ENCODE results near the gene JAM3. TPM values are rescaled to one million over a fixed set of nuclear protein-coding genes. Genes with fewer than 3 reads are reported as not detected.
A peak's percentile ranks its signal among the peaks of the same experiment; 100 is the strongest.
"Not testable (repeated sequence)": the region's sequence is repeated elsewhere in the genome, so short reads cannot be mapped to it uniquely, and the experiment has no call there.

Gene JAM3
- total and polyA plus RNA-seq, 2 experiments from 2014 or later = 36.6 to 51.3 TPM

- H3K36me3 ChIP-seq = peaks cover 9% of the 10 kb centered on the region
- no peak overlapping the region for H3K4me3 ChIP-seq
Observed at GRCh38 chr11:134176284-134176683, 107.4 kb downstream of the JAM3 start.

GRCh38 chr11:134178032-134178674 lies 109.3 kb downstream of the JAM3 start:
- peaks cover 17% of the 10 kb centered on the region for H3K4me1 ChIP-seq (ENCODE audit: low read depth)
- TF ChIP-seq CTCF (IDR thresholded peaks at IDR 0.05; ENCODE audit: low read depth, low read length) = no peak
- peaks cover 12% of the 10 kb centered on the region for H3K36me3 ChIP-seq
- peak in 1 of 2 donors; percentile 80 for DNase-seq (ENCODE audit: low read depth in 1 of 2, low spot score in 1 of 2)
- no peaks in the 10 kb centered on the region for H3K27me3 ChIP-seq
- no peaks in the 10 kb centered on the region for H3K9me3 ChIP-seq (ENCODE audit: low read depth)
- H3K4me3 ChIP-seq = no peak overlapping the region
- H3K27ac ChIP-seq = peak overlapping the region; percentile 76

More at GRCh38 chr11:134176284-134176683, 107.4 kb downstream of the JAM3 start:
- no peak overlapping the region for H3K27ac ChIP-seq
- no peak for TF ChIP-seq CTCF (IDR thresholded peaks at IDR 0.05; ENCODE audit: low read depth, low read length)
- H3K27me3 ChIP-seq = no peaks in the 10 kb centered on the region
- no peaks in the 10 kb centered on the region for H3K9me3 ChIP-seq (ENCODE audit: low read depth)
- peaks cover 17% of the 10 kb centered on the region for H3K4me1 ChIP-seq (ENCODE audit: low read depth)
- no peak for DNase-seq (ENCODE audit: low read depth in 1 of 2, low spot score in 1 of 2)

- no peak for TF ChIP-seq CTCF (IDR thresholded peaks at IDR 0.05; ENCODE audit: low read depth, low read length)
- Histone ChIP-seq H3K9me3 (ENCODE audit: low read depth) (no peaks in the 10 kb centered on the region), H3K27me3 (no peaks in the 10 kb centered on the region), H3K27ac (no peak overlapping the region), H3K4me3 (no peak overlapping the region), H3K36me3 (peaks cover 22% of the 10 kb centered on the region), H3K4me1 (ENCODE audit: low read depth) (peaks cover 4% of the 10 kb centered on the region)
- DNase-seq (ENCODE audit: low read depth in 1 of 2, low spot score in 1 of 2) = no peak
Observed at GRCh38 chr11:134181707-134182106, 112.8 kb downstream of the JAM3 start.

GRCh38 chr11:134188092-134188491 lies 119.2 kb downstream of the JAM3 start:
- H3K27me3 ChIP-seq; H3K9me3 ChIP-seq (ENCODE audit: low read depth); H3K27ac ChIP-seq; DNase-seq (ENCODE audit: low read depth in 1 of 2, low spot score in 1 of 2); H3K4me3 ChIP-seq; H3K4me1 ChIP-seq (ENCODE audit: low read depth): not testable (repeated sequence)
- H3K36me3 ChIP-seq = peaks cover 58% of the 10 kb centered on the region

GRCh38 chr11:134196756-134197155 lies 127.9 kb downstream of the JAM3 start:
- Histone ChIP-seq H3K4me1 (ENCODE audit: low read depth) (no peaks in the 10 kb centered on the region), H3K27ac (no peak overlapping the region), H3K9me3 (ENCODE audit: low read depth) (no peaks in the 10 kb centered on the region), H3K27me3 (no peaks in the 10 kb centered on the region), H3K4me3 (no peak overlapping the region), H3K36me3 (peaks cover 36% of the 10 kb centered on the region)
- no peak for DNase-seq (ENCODE audit: low read depth in 1 of 2, low spot score in 1 of 2)
- TF ChIP-seq CTCF (IDR thresholded peaks at IDR 0.05; ENCODE audit: low read depth, low read length) = no peak

GRCh38 chr11:134199531-134199930 lies 130.7 kb downstream of the JAM3 start:
- no peak overlapping the region for H3K4me3 ChIP-seq
- no peaks in the 10 kb centered on the region for H3K9me3 ChIP-seq (ENCODE audit: low read depth)
- TF ChIP-seq CTCF (IDR thresholded peaks at IDR 0.05; ENCODE audit: low read depth, low read length) = no peak
- peaks cover 35% of the 10 kb centered on the region for H3K36me3 ChIP-seq
- no peaks in the 10 kb centered on the region for H3K4me1 ChIP-seq (ENCODE audit: low read depth)
- H3K27me3 ChIP-seq = no peaks in the 10 kb centered on the region
- no peak for DNase-seq (ENCODE audit: low read depth in 1 of 2, low spot score in 1 of 2)
- H3K27ac ChIP-seq = no peak overlapping the region

All from cardiac muscle cell (in vitro differentiated cells and primary cell).